GM21825 (cell line): ENCODE measurements around the gene UBE2QL1.

ENCODE experiments used
- ATAC-seq: cut with Tn5 transposase; IDR thresholded peaks from one replicate; pipeline ENCODE4 v1.9.1; 2021; ENCODE audit warnings: mild to moderate bottlenecking, moderate library complexity; ENCODE audit not compliant: unreplicated experiment

Gene UBE2QL1

DNA sequence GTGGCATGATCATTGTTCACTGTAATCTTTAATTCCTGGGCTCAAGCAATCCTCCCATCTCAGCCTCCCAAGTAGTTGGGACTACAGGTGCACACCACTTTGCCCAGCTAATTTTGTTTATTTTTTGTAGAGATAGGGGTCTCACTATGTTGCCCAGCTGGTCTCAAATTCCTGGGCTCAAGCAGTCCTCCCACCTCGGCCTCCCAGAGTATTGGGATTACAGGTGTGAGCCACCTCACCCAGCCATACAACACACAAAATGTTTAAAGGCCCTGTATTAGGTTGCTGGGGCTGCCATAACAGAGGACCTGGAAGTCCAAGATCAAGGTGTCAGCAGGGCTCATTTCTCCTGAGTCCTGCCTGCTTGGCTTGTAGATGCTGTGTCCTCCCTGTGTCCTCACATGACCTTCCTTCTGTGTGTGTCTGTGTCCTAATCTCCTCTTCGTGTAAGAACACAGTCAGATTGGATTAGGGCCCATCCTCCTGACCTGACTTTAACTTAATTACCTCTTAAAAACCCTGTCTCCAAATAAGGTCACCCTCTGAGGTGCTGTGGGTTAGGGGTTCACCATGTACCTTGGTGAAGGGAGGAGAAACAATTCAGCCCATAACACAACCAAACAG is 5.4 kb downstream of the UBE2QL1 start:
- no peak for ATAC-seq

DNA sequence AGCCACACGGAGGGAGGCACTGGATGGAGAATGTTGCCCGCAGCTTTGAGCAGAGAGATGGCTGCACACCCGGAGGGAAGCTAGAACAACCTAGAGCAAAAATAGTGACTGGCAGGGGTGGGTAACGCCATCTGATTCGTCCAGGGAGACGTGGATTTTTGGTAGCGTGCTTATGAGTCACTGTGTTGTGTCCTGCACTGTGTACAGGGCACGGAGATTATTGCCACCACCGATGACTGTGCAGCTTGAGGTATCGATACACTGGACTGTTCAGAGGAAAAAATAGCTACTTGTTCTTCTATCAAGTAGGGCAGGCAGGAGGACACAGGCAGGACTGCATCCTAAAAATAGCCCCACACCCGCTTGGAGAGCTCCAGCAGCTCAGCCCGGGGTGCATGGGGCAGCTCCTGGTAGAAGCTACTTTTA is 6.0 kb downstream of the UBE2QL1 start:
- no peak for ATAC-seq

DNA sequence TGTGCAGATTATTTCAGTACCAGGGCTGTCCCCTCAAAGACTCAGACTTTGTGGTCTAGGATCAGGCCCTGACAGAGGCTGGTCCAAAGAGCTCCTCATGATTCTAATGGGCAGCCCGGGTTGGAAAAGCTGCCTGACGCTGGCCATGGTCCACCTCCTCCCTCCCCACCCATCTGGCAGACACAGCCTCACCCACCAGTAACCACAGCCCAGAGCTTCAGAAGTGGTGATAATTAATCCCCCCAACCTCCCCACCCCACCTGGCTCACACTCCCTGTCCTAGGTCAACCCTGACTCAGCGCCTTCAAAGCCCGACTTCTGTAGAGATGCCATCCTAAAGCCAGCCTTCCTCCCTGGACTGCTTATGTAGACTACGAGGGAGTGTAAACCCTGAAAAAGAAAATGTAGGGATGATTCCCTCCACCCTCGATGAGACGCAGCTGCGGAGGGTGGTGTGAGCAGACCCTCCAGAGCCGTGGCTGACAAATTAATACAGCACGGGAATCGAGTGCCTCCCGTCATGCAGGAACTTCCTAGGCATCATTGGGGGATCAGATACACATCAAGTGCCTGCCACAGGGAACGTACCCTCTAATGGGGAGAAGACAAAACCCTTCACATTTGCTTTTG is 7.0 kb downstream of the UBE2QL1 start:
- no peak for ATAC-seq

DNA sequence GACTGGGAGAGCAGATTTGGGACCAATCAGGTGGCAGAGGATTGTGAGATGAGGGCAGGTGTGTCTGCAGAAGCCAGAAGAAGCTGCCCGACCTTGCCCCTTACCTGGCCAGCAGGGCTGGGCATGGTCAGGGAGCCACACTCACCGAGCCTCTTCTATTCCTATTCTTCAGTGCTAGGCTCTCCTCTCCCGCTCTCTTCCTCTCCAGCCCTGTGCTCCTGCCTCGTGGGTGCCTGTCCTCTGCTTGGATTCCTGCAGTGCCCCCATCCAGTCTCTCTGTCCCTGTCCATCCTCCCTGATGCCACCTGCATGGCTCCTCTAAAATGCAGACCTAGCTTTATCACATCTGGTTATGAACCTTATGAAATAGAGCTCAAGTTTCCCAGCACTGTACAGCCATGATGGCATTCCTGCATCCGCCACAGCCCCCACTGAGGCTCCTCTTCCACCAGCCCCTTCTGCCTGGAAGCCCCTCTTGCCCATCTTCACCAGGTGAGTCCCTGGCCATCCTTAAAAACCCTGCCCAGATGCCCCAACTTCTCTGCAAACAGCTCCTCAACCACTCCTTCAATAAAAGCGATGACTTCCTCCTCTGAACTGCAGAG is 8.2 kb downstream of the UBE2QL1 start:
- no peak for ATAC-seq

DNA sequence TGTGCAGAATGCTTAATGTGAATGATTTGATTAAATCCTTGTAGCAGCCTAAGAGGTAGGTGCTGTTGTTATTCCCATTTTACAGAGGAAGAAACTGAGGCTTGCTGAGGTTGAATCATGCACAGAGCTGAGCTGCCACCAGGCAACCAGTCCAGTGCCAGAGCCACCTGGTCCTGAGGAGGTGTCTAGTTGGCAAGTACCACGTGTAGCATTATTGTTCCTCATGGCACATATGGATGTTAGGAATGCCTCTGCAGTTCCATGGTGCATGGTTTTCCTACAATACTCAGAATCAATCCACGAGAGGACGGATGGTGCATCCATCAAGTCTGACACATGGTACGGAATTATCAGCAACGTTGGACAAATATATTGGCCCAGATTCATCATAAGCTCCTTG is 8.9 kb downstream of the UBE2QL1 start:
- no peak for ATAC-seq

DNA sequence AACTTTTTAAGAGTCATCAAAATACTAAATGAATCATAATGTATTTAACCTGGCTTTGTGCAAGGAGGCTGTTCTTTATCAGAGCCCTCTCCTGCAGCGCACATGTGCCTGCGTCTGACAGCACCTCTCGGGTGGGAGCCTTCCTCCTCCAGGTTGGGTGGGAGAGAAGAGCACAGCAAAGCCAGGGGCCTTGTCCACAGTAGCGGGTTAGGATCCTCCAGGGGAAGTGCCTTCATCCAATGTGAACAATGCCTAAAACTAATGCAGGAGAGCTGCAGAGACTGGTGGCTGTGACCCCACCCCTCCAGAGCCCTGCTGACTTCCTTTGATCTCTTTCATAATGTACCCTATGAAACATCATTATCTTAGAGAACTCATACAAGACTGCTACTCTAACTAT is 10.2 kb downstream of the UBE2QL1 start:
- no peak for ATAC-seq

DNA sequence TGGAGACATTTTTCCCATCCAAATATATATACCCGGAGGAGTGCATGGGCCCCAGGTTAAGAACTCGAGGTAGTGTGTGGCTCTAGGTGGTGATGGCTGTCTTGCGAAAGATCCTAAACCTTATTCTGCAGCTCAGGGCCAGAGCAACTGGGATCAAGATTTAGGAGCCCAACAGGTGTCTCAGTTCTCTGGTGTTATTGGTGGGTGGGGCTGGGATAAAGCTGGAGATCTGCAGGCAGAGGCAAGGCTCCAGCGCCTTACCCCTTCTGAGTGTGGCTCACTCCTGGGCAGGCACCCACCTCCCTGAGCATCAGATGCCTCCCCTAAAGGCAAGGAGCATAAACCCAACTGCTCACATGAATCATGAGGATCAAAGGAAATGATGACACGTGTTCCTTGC is 11.2 kb downstream of the UBE2QL1 start:
- ATAC-seq: no peak

DNA sequence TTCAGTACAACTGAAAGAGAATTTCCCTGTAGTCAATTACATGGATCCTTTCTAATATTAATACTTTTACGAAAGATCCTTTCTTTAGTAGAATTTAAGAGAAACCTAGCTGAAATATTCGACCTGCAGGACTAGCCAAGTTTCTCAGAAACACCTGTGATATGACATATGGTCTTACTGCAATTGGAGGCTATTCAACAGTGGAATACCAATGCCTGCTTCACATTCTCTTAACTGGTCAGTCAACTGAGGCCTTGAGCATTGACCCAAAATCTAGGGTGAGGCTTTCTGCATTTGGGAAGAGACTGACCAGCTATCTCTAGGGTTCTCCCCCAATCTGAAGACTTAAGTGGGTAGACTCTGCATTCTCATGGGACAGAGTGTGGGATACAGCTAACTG is 12.3 kb downstream of the UBE2QL1 start:
- ATAC-seq: no peak

DNA sequence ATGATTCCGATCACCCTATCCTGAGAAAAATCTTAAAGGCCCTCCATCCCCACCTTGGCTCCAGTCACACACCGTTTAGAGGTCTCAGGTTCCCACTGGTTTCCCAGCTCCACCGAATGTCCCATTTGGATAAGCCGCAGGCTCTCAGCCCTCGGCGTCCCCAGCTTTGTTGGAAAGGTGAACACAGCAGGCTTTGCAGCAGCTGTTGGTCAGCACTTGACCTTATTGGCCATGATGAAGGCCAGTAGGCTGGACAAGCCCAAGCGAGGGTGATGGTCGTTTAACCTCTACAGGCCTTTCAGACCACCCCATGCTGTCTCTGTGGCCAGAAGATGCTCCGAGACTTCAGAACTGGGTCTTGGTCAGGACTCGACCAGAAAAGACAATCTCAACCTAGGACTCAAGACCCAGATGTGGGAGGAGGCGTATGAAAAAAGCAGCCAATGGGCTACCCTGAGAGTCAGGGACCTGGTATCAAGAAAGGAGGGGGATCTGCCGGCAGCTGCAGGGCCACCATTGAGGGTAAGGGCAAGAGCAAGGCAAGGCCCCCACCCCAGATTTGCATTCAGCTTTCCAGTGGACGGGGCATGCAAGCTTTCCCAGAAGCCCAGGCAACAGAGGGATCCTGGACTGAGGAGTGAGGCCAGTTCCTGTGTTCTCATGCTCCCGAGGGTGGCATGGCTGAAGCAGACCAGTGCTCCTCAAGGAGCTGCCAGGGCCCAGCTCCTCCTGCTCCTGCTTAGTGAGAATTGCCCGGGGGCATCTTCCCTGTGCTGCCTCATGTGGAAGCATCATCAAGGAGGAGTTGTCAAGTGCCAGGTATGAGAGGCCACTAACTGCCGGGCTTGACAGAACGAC is 13.4 kb downstream of the UBE2QL1 start:
- ATAC-seq: no peak

DNA sequence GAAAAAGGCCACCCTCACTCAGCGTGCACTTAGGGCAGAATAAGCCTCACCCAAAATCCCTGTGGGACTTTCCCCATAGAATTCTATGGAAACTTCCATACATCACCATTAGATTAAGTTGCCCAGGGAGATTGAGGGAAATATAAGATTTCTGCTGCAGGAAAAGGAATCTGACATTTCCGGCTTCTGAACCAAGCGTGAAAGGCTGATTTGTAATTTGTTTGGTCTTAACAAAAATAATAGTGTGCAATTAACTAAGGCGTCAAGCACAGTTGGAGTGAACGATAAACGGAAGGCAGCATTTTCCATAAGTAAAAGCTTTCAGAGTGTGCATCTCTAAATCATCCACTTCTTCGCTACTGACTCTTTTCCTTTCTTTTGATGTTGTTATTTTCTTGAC is 14.0 kb downstream of the UBE2QL1 start:
- ATAC-seq: no peak

DNA sequence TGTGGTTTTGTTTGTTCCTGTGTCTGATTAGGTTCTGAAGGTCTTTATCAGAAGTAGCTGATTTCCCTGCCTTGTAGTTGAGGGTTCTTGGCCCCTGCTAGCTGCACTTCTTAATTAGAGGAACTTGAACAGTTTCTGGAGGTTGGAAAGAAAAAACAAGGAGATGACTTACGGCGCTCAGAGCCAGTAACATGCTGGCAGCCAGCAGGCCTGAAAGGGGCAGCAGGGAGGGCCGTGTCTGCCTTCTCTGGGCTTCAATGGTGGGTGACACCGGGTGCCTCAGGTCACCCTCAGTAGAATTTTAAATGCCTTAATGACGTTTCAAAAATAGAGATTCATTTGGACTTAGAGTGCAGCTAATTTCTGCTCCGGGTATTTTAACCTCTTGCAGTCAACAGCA is 15.8 kb downstream of the UBE2QL1 start:
- no peak for ATAC-seq

DNA sequence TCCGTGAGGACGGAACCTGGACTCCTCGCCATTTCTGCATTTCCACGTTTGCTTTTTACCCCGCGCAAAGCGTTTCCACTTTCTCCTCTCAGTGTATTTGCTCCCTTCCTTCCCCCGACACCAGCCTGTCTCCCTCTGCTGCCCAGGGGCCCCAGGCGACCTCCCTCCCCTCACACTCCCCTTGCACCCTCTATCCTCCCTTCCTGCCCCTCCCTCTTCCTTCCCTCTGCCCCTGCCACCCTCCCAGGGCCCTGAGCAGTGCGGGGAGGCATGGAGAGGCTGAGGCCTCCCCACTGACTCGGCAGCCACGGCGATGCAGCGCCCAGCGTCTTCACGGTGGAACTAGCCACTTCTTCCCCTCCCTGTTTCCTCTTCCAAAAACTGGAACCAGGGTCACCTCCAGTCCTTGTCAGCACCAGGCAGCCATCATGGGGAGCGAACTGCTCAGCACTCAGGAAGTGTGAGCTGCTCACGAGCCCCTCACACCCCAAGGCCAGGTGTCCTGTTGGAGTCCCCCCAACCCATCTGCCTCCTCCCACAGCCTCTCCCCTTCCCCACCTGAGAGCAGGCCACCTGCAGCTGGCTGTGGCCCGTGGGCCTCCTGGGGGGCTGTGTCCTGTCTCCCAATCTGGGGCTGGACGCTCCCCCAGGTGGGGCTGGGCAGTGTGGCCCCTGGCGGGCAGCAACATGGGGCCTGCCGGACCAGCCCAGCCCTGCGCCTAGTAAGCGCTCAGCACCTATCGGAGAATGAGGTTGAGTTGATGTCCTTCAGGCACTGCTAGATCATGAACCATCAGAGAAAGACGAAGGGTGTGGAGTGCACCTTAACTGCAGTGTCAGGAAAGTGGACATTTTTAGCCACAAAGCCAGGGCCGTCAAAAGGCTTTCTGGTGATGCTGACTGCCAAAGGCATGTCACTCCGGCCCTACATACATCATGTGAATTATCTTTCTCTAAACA is 17.5 kb downstream of the UBE2QL1 start:
- no peak for ATAC-seq

DNA sequence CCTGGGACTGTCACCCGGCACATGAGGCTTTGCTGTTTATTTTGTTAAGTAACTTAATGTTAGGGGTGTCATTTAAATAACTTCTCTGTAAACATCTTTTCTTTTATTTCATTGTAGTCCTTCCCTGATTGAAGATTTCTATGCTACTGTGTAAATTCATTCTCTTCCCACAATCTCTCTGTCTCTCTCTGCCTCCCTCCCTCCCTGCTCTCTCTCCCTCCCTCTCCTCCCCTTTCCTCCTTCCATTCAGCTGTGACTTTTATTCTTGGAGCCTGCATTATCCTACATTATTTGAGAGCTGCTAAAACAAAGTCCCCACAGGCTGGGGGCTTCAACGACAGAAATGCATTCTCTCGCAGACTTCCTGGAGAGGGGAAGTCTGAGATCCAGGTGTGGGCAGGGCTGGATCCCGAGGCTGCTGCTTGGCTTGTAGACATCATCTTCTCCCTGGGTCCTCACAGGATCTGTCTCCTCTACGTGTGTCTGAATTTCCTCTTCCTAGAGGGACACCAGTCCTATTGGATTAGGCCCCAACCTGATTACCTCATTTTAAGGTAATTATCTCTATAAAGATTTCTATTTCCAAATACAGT is 18.4 kb downstream of the UBE2QL1 start:
- no peak for ATAC-seq

DNA sequence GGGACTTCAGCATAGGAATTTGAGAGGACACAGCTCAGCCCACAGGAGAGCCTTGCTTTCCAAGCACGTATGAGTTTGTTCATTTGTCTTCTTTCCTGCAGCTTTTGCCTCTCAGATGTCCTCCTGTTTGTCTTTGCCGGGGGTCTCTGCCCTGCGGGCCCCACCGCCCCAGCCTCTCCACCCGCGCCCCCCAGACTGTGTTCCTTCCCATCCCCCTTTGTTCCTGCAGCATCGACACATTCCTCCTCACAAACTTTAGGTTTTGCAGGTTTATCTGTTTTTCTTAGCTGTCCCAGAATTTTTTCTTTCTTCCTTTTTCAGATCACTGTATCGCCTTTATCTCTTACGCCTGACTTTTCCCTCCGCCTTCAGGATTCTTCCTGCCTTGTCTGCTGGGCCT is 18.9 kb downstream of the UBE2QL1 start:
- ATAC-seq: no peak

DNA sequence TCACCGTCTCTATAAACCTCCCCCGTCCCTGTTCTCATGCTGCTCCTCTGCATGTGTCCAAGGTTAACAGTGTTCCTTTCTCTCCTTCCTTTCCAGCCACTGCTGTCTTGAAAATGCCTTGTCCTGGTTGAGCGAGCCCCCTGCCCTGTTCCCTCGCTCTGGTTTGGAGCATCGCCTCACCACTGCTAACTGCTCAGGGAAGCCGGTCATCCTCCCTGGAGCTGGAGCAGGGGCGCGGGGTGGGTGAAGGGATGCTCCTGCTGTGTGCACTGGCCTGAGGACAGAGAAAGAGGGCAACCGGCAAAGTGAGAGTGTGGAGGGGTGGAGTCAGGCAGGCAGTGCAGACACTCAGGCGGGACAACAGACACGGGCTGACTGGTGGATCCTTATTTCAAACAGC is 19.4 kb downstream of the UBE2QL1 start:
- ATAC-seq: no peak

DNA sequence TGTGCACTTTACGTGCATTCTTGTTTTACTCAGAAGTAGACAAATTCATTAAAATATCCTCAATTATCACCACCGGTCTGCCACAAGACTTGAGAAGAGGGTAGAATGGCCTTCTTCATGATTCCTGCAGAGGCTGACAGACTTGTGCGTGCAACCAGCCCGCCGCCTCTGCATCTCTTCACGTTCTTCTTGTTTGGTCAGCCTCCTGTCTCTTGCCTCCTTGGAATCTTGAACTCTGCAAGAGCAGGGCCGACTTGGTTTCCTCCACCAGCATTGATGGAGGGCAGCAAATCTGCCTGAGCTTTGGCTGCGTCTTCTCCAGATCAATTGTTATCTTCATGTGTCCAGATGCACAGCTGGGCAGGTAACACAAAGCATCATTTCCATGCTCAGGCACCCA is 20.2 kb downstream of the UBE2QL1 start:
- no peak for ATAC-seq

DNA sequence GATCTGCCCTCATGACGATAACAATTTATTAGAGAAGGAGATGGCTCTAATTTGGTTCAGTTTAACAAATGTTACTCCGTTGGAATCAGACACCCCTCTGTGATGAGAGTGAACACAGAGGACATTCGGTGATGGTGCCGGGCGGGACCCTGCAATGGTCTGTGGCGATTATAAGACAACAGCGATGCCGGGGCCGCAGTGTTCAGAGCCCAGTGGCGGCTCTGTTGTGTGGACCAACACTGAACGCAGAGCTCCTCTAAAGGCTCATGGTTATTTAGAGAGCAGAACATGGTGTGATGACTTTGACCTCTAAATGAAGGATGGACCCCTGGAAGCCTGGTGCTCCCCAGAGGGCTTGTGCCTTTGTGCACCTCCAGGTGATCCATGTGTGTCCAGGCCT is 21.2 kb downstream of the UBE2QL1 start:
- no peak for ATAC-seq

DNA sequence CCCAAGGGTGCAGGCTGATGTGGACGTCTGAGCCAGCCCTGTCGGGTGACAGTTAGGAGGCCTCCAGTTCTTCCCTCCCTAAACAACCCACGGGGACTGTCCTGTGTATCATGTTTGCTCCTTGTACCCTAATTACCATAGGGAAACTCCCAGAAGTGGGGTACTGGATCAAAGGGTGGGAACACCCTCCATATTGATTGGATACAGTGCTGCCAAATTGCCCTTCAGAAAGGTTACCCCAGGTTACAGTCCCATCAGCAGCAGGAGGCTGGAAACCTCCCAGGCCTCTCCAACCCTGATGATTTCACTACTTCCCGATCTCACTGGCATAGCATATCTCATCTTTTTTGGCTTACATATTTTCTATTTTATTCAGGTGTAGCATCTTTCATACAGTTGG is 22.0 kb downstream of the UBE2QL1 start:
- ATAC-seq: no peak

DNA sequence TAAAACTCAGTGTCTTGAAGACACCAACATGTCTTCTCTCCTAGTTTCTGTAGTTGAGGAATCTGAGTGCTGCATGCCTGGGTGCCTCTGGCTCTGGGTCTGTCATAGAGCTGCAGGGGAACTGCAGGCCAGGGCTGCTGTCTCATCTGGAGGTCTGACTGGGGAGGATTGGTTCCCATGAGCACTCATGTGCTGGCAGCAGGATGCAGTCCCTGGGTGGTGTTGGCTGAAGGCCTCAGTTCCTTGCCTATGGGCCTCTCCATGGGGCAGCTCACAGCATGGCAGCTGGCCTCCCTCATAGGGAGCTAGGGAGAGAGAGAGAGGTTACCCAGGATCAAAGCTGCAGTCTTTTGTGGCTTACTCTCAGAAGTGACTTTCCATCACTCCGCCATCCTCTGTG is 22.6 kb downstream of the UBE2QL1 start:
- no peak for ATAC-seq

DNA sequence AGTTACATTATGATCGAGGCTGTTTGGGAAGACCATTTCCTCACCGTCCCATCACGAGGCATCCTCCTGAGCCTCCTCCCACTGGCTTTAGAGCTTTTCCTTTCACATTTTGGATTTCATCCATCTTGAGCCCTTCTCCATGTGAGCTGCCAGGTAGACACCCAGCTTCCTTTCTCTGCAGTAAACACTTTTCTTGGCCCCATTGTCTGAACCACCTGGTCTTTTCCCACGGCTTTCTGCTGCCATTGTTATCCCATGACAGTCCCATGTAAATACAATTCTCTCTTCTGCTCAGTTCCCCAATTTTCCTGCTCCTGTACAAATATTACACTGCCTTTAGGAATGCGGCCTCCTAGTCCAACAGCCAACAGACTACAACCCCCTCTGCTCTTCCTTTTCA is 24.1 kb downstream of the UBE2QL1 start:
- no peak for ATAC-seq
